ENCODE measurements around the gene HBE1. TPM values are rescaled to one million over a fixed set of nuclear protein-coding genes. Genes with fewer than 3 reads are reported as not detected.
"Not testable (repeated sequence)": the region's sequence is repeated elsewhere in the genome, so short reads cannot be mapped to it uniquely, and the experiment has no call there.

The HBE1 gene
- total RNA-seq = not detected in 2 replicates

DNA sequence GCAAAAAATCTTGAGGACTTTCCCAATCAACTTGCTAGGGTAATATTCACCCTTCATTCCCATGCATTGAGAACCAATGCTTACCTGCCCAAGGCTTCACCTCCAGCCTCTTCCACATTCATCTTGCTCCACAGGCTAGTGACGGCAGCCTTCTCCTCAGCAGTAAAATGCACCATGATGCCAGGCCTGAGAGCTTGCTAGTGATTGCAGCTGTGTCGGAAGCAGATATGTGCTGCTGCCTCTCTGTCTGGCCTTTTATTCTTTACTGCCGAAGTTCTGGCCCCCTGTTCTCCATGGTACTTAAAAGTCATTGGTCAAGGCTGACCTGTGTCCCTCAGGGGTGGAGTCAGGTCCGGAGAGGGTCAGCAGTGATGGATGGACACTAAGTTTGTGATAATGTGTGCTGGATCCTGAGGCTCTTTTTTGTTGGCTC is at the start of gene HBE1:
Gene HBE1 (minus strand): TSS at position 231 of the 433 bp plus-strand sequence. CDS start 55 bp downstream, at position 176.
- DNase-seq (ENCODE audit: extremely low read depth, low read depth, low spot score) = no peak

DNA sequence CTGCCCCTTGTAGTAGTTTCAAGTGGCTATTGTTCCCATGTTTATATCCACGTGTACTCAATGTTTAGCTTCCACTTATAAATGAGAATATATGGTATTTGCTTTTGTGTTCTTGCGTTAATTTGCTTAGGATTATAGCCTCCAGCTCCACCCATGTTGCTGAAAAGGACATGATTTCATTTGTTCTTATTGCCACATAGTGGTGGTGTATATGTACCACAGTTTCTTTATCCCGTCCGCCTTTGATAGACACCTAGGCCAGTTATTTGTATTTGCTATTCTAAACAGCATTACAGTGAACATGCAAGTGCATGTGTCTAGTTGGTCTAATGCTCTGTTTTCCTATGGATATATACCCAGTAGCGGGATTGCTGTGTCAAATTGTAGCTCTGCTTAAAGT is 47.5 kb upstream of the HBE1 start:
- no peak for DNase-seq (ENCODE audit: extremely low read depth, low read depth, low spot score)

DNA sequence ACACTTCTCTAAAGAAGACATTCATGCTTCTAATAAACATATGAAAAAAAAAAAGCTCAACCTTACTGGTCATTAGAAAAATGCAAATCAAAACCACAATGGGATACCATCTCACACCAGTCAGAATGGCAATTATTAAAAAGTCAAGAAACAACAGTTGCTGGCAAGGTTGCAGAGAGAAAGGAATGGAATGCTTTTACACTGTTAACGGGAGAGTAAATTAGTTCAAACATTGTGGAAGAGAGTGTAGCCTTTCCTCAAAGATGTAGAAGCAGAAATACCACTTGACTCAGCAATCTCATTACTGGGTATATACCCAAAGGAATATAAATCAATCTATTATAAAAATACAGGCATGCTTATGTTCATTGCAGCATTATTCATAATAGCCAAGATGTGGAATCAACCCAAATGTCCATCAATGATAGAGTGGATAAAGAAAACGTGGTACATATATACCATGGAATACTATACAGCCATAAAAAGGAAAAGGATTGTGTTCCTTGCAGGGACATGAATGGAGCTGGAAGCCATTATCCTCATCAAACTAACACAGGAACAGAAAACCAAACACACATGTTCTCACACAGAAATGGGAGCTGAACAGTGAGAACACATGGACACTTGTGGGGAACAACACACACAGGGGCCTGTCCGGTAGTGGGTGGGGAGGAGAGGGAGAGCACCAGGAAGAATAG is 43.7 kb upstream of the HBE1 start:
- DNase-seq (ENCODE audit: extremely low read depth, low read depth, low spot score) = not testable (repeated sequence)

DNA sequence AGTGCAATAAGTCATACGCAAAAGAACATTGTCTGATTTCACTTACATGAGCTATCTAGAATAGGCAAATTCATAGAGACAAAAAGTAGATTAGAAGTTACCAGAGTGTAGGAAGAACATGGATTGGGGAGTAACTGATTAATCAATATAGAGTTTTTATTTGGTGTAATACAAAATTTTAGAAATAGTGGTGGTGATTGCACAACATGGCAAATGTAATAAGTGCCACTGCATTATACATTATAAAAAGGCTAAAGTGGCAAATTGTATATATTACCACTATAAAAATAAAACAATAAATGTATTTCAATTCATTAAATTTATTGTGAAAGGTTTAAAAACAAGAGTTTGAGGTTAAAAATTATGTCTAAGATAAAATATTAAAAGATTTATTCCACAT is 40.7 kb upstream of the HBE1 start:
- no peak for DNase-seq (ENCODE audit: extremely low read depth, low read depth, low spot score)

DNA sequence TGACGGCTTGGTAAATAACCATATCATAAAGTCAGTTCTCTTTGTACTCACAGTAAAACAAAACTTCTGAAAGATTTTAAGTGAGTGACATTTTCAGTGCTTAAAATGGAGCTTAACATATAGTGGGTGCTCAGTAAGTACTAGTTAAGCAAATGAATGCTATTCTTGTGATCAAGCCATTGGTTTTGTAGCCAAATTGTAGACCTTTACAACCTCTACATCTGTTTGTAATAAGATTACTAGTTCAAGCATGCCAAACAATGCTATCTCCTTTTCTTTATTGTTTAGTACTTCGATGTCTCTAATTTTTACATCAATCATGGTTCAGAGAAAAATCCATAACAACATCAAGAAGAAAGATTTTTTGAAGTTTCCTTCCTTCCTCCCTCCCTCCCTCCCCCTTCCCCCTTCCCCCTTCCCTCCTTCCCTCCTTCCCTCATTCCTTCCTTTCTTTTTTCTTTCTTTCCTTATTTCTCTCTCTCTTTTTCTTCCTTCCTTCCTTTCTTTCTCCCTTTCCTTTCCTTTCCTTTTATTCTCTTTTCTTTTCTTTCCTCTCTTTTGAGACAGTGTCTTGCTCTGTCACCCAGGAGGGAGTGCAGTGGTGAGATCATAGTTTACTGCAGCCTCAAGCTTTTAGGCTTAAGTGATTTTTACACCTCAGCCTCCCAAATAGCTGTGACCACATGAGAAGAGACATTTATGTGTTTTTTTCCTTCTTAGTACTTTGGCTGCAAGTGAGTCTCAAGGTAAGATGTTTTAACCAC is 37.7 kb upstream of the HBE1 start:
- DNase-seq (ENCODE audit: extremely low read depth, low read depth, low spot score) = no peak

DNA sequence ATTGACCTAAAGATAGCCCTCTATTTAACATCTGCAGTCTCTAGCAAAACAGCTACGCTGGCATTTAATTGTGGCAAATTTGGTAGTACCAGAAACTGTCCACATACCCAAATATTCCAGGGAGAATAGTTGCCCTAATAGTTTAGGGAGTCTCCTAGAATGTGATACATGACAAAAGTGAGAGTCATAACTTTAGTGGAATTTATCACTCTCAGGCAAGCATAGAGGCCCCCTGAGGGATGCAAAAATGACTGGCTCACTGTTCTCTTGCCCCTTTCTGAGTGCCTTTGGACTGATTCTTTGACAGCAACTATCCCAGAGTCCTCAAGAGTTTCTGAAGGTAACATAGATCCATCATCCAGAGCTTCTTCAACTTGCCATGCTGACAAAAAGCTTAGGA is 34.3 kb upstream of the HBE1 start:
- no peak for DNase-seq (ENCODE audit: extremely low read depth, low read depth, low spot score)

DNA sequence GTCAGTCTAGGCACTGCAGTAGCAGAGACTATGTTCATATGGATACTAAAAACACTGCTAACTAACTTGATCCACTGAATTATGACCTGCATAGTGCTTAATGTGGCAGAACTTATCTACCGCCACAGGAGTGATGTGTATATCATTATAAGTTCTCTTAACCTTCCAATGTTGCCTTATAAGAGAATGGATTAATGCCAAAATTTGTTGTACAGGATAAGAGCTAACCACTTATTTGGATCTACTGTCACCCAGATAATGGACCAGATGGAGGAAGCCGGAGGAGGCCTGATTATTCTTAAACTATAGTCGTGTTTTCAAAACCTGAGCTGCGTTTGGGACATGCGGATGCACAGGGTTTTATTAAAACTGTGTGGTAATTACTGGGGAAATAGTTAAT is 33.9 kb upstream of the HBE1 start:
- no peak for DNase-seq (ENCODE audit: extremely low read depth, low read depth, low spot score)

DNA sequence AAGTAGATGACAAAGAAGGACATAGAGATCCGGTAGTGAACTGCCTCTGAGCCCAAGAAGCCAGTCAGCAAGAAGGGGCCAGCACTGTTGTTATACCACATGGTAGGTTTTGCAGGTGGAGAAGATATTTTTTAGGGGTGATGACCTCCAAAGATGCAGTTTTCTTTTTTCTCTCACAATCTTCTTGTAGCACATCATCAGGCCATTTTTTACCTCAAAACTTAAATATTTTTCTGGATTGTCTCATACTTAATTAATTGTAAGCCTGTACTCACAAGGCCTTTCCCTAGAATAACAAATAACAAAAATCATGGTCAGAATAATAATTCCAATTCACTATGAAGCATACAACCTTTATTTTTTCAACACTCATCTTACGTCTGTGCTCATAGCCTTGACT is 32.1 kb upstream of the HBE1 start, which contains the start of gene OR51B4:
Gene OR51B4 (minus strand): TSS at position 101 of the 400 bp plus-strand sequence. CDS start 0 bp downstream, at position 101.
- DNase-seq (ENCODE audit: extremely low read depth, low read depth, low spot score) = no peak

DNA sequence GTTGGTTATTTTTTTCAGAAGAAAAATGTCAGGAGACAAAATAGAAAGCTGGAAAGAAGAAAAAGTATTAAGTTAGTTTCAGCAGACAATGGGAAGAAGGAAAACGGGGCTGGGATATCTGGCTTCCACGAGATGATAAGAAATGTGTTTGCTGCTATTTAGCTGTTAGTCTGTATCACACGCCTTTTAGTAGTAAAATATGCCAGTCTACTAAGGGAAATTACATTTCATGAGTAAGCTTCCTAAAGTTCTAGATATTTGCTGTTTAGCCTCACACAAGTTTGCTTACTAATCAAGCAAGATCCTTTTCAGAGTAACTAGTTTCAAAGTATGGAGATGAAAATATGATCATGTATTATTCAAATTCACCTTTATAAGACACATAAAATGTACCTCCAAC is 30.5 kb upstream of the HBE1 start:
- no peak for DNase-seq (ENCODE audit: extremely low read depth, low read depth, low spot score)

DNA sequence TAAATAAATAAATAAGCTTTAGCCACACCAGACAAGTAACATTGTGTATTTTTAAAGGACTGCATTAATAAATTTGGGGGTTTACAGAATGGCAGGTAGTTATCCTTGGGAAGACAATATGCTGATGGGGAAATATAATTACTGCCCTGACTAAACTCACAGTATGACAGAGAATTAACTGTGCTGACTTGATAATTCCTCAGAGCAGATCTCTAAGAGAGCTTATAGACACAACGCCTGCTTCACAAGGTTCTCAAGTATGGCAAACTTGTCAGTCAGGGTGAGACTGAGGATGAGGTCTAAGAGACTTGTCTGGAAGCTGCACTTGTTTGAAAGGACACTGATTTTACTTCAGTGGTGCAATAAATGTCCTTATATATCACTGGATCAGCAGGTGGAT is 28.7 kb upstream of the HBE1 start:
- DNase-seq (ENCODE audit: extremely low read depth, low read depth, low spot score) = no peak

DNA sequence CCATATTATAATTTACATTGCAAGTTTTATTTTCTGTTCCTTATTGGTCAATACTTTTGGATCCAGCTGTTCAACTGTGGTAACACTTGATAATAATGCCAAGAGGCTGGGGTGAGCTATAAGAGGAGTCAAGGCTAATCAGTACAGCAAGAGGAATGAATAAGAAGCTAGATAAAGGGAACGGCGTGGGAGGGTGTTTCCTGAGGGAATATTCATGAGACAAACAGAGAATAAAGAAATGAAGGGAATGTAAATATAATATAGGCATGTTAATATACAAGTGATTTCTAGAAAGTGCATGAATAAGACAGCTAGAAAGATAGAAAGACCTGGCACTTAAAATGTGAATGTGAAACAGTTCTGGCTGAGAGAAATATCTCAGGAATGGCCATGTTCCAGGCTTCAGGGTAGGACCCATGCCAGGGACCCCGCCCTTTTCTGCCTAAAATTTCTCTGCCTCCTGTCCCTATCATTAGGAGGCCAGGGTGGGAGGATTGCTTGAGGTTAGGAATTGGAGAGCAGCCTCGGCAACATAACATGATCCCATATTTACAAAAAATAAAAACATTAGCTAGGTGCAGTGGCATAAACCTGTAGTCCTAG is 28.1 kb upstream of the HBE1 start:
- DNase-seq (ENCODE audit: extremely low read depth, low read depth, low spot score) = no peak

DNA sequence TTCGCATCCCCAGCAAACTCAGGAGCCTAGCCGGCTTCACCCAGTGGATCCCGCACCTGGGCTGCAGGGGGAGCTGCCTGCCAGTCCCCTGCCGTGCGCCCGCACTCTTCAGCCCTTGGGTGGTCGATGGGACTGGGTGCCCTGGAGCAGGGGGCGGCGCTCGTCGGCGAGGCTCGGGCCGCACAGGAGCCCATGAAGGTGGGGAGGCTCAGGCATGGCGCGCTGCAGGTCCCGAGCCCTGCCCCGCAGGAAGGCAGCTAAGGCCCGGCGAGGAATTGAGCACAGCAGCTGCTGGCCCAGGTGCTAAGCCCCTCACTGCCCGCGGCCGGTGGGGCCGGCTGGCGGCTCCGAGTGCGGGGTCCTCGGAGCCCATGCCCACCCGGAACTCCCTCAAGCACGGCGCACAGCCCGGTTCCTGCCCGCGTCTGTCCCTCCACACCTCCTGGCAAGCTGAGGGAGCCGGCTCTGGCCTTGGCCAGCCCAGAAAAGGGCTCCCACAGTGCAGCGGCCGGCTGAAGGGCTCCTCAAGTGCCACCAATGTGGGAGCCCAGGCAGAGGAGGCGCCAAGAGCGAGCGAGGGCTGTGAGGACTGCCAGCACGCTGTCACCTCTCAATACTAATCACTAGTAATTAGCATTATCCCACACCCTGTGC is 24.7 kb upstream of the HBE1 start:
- not testable (repeated sequence) for DNase-seq (ENCODE audit: extremely low read depth, low read depth, low spot score)

DNA sequence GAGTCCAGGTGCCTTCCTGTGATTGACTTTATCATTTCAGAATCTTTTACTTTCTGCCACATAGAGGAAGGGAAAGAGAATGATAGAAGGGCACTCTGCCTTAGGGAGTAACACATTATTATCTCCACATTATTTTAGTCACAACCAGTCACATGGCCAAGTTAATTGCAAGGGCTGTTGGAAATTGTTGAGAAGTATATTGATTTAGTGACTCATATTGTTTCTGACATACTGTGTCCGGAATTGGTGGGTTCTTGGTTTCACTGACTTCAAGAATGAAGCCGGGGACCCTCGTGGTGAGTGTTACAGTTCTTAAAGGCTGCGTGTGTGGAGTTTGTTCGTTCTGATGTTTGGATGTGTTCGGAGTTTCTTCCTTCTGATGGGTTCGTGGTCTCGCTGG is 23.3 kb upstream of the HBE1 start:
- DNase-seq (ENCODE audit: extremely low read depth, low read depth, low spot score) = no peak

DNA sequence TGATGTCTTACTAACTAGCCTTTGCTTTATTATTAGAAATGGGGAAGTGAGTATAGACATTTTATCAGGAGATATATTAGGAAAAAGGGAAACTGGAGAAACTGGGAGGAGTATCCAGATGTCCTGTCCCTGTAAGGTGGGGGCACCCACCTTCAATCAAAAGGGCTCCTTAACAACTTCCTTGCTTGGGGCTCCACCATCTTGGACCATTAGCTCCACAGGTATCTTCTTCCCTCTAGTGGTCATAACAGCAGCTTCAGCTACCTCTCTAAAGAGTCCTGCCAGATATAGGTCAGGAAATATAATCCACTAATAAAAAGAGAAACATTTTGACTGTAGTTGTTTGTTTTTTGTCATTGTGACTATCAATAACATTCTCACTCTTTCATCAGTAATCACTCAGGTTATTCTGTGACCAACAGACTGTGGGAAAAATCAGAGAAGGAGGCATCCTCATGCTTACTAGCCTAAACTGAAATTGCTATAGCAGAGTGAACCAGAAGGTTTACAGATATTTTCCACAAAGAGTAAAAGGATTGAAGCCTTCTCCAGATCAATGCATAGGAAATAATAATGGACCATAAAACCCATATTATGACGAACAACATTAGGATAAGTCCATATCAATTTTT is 21.6 kb upstream of the HBE1 start:
- no peak for DNase-seq (ENCODE audit: extremely low read depth, low read depth, low spot score)

DNA sequence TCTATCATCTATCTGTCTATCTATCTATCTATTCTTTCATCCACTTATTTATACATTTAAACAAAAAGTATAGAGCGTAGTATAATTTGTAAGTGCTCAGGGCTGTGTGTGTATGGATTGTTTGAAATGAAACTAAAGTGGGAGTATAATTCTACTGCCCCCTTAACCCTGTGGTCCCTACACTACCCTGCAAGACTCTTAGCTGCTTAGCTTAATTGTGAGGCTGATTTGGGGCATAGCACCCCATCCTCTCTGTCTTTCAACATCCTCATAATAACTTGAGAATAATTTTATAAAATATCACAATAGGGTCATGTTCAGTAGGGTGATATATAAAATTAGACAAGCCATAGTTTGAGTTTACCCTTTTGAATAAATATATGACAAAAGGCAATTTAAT is 20.4 kb upstream of the HBE1 start:
- no peak for DNase-seq (ENCODE audit: extremely low read depth, low read depth, low spot score)

DNA sequence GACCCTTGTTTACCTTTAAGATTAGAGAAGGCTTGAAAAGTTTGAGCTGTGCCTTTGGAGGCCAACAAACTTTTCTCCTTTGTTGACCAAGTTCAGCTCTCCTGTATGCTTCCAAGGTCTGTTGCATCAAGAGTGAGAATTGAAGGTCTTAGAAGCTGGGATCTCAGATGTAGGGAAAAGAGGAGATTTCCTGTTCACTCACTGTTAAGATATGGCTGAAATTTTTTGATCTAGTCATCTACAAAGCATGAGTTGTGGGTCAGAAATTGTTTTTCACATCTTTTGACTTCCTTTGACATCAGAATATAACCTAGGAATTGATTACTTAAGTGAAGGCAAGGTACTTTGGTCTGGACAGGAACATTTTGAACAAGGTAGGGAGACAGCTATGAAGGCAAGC is 20.0 kb upstream of the HBE1 start:
- no peak for DNase-seq (ENCODE audit: extremely low read depth, low read depth, low spot score)

DNA sequence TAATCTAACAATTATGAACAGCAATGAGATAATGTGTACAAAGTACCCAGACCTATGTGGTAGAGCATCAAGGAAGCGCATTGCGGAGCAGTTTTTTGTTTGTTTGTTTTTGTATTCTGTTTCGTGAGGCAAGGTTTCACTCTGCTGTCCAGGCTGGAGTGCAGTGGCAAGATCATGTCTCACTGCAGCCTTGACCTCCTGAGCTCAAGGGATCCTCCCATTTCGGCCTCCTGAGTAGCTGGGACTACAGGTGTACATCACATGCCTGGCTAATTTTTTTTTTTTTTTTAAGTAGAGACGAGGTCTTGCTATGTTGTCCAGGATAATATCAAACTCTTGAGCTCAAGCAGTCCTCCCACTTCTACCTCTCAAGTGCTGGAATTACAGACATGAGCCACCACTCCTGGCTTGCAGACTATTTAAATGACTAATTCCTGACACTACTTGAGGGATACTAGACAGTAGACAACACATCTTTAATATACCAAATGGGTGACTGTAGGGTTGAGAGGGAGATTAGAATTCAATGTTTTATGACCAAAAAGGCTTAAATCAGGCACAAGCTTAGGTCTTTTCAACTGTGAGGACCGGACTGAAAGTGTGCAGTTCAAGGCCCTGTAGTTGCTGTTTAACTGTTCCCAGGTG is 19.3 kb upstream of the HBE1 start:
- no peak for DNase-seq (ENCODE audit: extremely low read depth, low read depth, low spot score)

DNA sequence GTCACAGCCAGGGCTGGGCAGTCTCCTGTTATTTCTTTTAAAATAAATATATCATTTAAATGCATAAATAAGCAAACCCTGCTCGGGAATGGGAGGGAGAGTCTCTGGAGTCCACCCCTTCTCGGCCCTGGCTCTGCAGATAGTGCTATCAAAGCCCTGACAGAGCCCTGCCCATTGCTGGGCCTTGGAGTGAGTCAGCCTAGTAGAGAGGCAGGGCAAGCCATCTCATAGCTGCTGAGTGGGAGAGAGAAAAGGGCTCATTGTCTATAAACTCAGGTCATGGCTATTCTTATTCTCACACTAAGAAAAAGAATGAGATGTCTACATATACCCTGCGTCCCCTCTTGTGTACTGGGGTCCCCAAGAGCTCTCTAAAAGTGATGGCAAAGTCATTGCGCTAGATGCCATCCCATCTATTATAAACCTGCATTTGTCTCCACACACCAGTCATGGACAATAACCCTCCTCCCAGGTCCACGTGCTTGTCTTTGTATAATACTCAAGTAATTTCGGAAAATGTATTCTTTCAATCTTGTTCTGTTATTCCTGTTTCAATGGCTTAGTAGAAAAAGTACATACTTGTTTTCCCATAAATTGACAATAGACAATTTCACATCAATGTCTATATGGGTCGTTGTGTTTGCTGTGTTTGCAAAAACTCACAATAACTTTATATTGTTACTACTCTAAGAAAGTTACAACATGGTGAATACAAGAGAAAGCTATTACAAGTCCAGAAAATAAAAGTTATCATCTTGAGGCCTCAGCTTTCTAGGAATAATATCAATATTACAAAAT is 18.6 kb upstream of the HBE1 start:
- no peak for DNase-seq (ENCODE audit: extremely low read depth, low read depth, low spot score)

DNA sequence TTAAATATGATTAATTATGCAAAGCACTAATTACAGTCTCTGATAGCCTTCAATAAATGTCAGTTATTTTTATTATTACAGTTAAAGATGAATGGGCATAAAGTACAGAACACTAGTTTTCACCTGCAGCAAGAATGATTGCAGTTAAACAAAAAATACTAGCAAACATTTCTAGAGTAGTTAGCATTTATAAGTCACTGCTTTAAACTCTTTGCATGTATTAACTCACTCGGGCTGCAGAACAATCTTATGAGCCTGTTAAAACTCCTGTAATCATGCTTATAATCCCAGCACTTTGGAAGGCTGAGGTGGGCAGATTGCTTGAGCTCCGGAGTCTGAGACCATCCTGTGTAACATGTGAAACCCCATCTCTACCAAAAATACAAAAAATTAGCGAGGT is 17.2 kb upstream of the HBE1 start:
- no peak for DNase-seq (ENCODE audit: extremely low read depth, low read depth, low spot score)

DNA sequence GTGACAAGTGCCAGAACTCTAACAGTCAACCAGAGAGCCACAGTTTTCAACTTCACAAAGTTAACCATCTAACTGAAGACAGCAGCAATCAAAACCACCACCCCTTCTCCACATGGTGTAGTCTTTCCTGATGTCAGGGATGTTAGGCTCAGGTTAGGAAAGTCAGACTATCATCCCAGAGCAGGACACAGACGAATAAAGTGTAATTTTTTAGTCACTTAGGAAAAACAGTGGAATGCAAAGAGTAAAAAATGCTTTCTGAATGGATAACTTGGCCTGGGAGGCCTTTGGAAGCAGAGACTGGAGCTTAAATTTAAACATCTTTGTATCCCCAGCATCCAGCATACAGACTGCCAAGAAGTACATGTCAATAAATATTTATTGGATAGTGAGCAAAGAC is 16.6 kb upstream of the HBE1 start:
- no peak for DNase-seq (ENCODE audit: extremely low read depth, low read depth, low spot score)
